Measurements from ENCODE around the gene BNIP5.

The BNIP5 gene

GRCh38 chr6:36309900-36310299 lies 26.8 kb downstream of the BNIP5 start:
- DNase-seq (ENCODE audit: low read depth), result no peak
- H3K4me3 ChIP-seq (ENCODE audit: control insufficient read depth, low read depth, low read length), result no peak overlapping the region
- no peak for TF ChIP-seq CTCF (IDR thresholded peaks at IDR 0.05; ENCODE audit: control insufficient read depth, insufficient read depth, low read depth, low read length, missing control alignments)

- DNase-seq (ENCODE audit: low read depth), result no peak
- H3K4me3 ChIP-seq (ENCODE audit: control insufficient read depth, low read depth, low read length), result no peak overlapping the region
- no peak for TF ChIP-seq CTCF (IDR thresholded peaks at IDR 0.05; ENCODE audit: control insufficient read depth, insufficient read depth, low read depth, low read length, missing control alignments)
These were observed 27.5 kb downstream of the BNIP5 start for GRCh38 chr6:36309203-36309602.

GRCh38 chr6:36308514-36308913 lies 28.2 kb downstream of the BNIP5 start:
- DNase-seq (ENCODE audit: low read depth), result no peak
- H3K4me3 ChIP-seq (ENCODE audit: control insufficient read depth, low read depth, low read length), result no peak overlapping the region
- TF ChIP-seq CTCF (IDR thresholded peaks at IDR 0.05; ENCODE audit: control insufficient read depth, insufficient read depth, low read depth, low read length, missing control alignments), result no peak

GRCh38 chr6:36306375-36306774 lies 30.3 kb downstream of the BNIP5 start:
- TF ChIP-seq CTCF (IDR thresholded peaks at IDR 0.05; ENCODE audit: control insufficient read depth, insufficient read depth, low read depth, low read length, missing control alignments), result no peak
- DNase-seq (ENCODE audit: low read depth), result no peak
- H3K4me3 ChIP-seq (ENCODE audit: control insufficient read depth, low read depth, low read length), result no peak overlapping the region

- H3K4me3 ChIP-seq (ENCODE audit: control insufficient read depth, low read depth, low read length), result no peak overlapping the region
- TF ChIP-seq CTCF (IDR thresholded peaks at IDR 0.05; ENCODE audit: control insufficient read depth, insufficient read depth, low read depth, low read length, missing control alignments), result no peak
These were observed 30.8 kb downstream of the BNIP5 start for GRCh38 chr6:36305885-36306284.

GRCh38 chr6:36302227-36302976 lies 34.3 kb downstream of the BNIP5 start:
- peak; percentile 55 for DNase-seq (ENCODE audit: low read depth)
- no peak overlapping the region for H3K4me3 ChIP-seq (ENCODE audit: control insufficient read depth, low read depth, low read length)
- peak; percentile 94 for TF ChIP-seq CTCF (IDR thresholded peaks at IDR 0.05; ENCODE audit: control insufficient read depth, insufficient read depth, low read depth, low read length, missing control alignments)

More at GRCh38 chr6:36305885-36306284, 30.8 kb downstream of the BNIP5 start:
- DNase-seq (ENCODE audit: low read depth), result no peak
